H9 (cell line): ENCODE results near the gene ALG9. TPM values are rescaled to one million over a fixed set of nuclear protein-coding genes. Genes with fewer than 3 reads are reported as not detected.

Source experiments
- DNase-seq: peaks from one replicate; pipeline ENCODE4 v3.0.0-alpha.2; 2017
- H2AFZ ChIP-seq: one replicate; pipeline ENCODE4 v1.6.1; 2013; ENCODE audit warnings: mild to moderate bottlenecking, low read length, control low read depth, moderate library complexity
- H2AK5ac ChIP-seq: 2 replicates; pipeline ENCODE4 v1.6.1; 2013; ENCODE audit warnings: low read length, control low read depth, mixed read lengths; ENCODE audit not compliant: insufficient read length
- H2BK120ac ChIP-seq: one replicate; pipeline ENCODE4 v1.6.1; 2013; ENCODE audit warnings: low read depth, mild to moderate bottlenecking, low read length, control low read depth, inconsistent platforms; ENCODE audit not compliant: poor library complexity, severe bottlenecking
- H2BK12ac ChIP-seq: 2 replicates; pipeline ENCODE4 v1.6.1; 2013; ENCODE audit warnings: low read length, control low read depth, mixed read lengths, low read depth; ENCODE audit not compliant: insufficient read length
- H2BK15ac ChIP-seq: 2 replicates; pipeline ENCODE4 v1.6.1; 2013; ENCODE audit warnings: low read depth, low read length, control low read depth
- H2BK20ac ChIP-seq: one replicate; pipeline ENCODE4 v1.6.1; 2013; ENCODE audit warnings: low read depth, mild to moderate bottlenecking, low read length, control low read depth, inconsistent platforms; ENCODE audit not compliant: poor library complexity, severe bottlenecking
- H2BK5ac ChIP-seq: 2 replicates; pipeline ENCODE4 v1.6.1; 2013; ENCODE audit warnings: low read length, control low read depth, mixed read lengths; ENCODE audit not compliant: insufficient read length
- H3K14ac ChIP-seq: 2 replicates; pipeline ENCODE4 v1.6.1; 2013; ENCODE audit warnings: low read length, control low read depth; ENCODE audit not compliant: insufficient read depth
- H3K18ac ChIP-seq: 2 replicates; pipeline ENCODE4 v1.6.1; 2013; ENCODE audit warnings: low read depth, mild to moderate bottlenecking, mixed read lengths, low read length, control low read depth; ENCODE audit not compliant: insufficient read length
- H3K23ac ChIP-seq: 2 replicates; pipeline ENCODE4 v1.6.1; 2013; ENCODE audit warnings: low read length, control low read depth, mixed read lengths, low read depth; ENCODE audit not compliant: insufficient read length
- H3K23me2 ChIP-seq: 2 replicates; pipeline ENCODE4 v1.6.1; 2013; ENCODE audit warnings: low read depth, mild to moderate bottlenecking, mixed read lengths, low read length, control low read depth; ENCODE audit not compliant: insufficient read length, poor library complexity, severe bottlenecking
- H3K27ac ChIP-seq: 2 replicates; pipeline ENCODE4 v1.5.1; 2013; ENCODE audit warnings: low read length, control low read depth, mixed read lengths, low read depth; ENCODE audit not compliant: insufficient read length
- H3K27me3 ChIP-seq: 2 replicates; pipeline ENCODE4 v1.6.1; 2013; ENCODE audit warnings: low read length, control low read depth, inconsistent platforms; ENCODE audit not compliant: insufficient read depth
- H3K4ac ChIP-seq: 2 replicates; pipeline ENCODE4 v1.6.1; 2013; ENCODE audit warnings: low read depth, mild to moderate bottlenecking, control low read depth, inconsistent platforms, low read length, moderate library complexity
- H3K4me1 ChIP-seq: 2 replicates; pipeline ENCODE4 v1.6.1; 2013; ENCODE audit warnings: low read length, control low read depth, inconsistent platforms; ENCODE audit not compliant: insufficient read depth
- H3K4me2 ChIP-seq: 2 replicates; pipeline ENCODE4 v1.6.1; 2013; ENCODE audit warnings: low read length, control low read depth, mixed read lengths; ENCODE audit not compliant: insufficient read length, insufficient read depth
- H3K56ac ChIP-seq: 2 replicates; pipeline ENCODE4 v1.6.1; 2013; ENCODE audit warnings: low read depth, mild to moderate bottlenecking, mixed read lengths, low read length, control low read depth; ENCODE audit not compliant: insufficient read length
- H3K79me1 ChIP-seq: 2 replicates; pipeline ENCODE4 v1.6.1; 2013; ENCODE audit warnings: low read depth, mild to moderate bottlenecking, moderate library complexity, low read length, control low read depth, inconsistent platforms; ENCODE audit not compliant: insufficient read depth, poor library complexity, severe bottlenecking
- H3K79me2 ChIP-seq: 2 replicates; pipeline ENCODE4 v1.6.1; 2013; ENCODE audit warnings: low read length, control low read depth, inconsistent platforms; ENCODE audit not compliant: insufficient read depth
- H3K9ac ChIP-seq: 2 replicates; pipeline ENCODE4 v1.6.1; 2013; ENCODE audit warnings: low read length, control low read depth, mixed read lengths; ENCODE audit not compliant: insufficient read length; ENCODE audit errors: extremely low read depth
- H3K9me3 ChIP-seq: one replicate; pipeline ENCODE4 v1.6.1; 2013; ENCODE audit warnings: low read depth, low read length, inconsistent platforms; ENCODE audit not compliant: control insufficient read depth
- H3T11ph ChIP-seq: one replicate; pipeline ENCODE4 v1.6.1; 2013; ENCODE audit warnings: mild to moderate bottlenecking, low read length, control low read depth, inconsistent platforms
- H4K20me1 ChIP-seq: one replicate; pipeline ENCODE4 v1.6.1; 2013; ENCODE audit not compliant: control insufficient read depth, insufficient read length, insufficient read depth
- H4K5ac ChIP-seq: 2 replicates; pipeline ENCODE4 v1.6.1; 2013; ENCODE audit warnings: low read depth, mild to moderate bottlenecking, mixed read lengths, low read length, control low read depth; ENCODE audit not compliant: insufficient read length
- H4K8ac ChIP-seq: replicated peaks from 2 replicates; pipeline ENCODE4 v1.6.1; 2013; ENCODE audit warnings: low read length, control low read depth, mixed read lengths, low read depth; ENCODE audit not compliant: insufficient read length
- H4K91ac ChIP-seq: 2 replicates; pipeline ENCODE4 v1.6.1; 2013; ENCODE audit warnings: low read depth, mild to moderate bottlenecking, moderate library complexity, mixed read lengths, low read length, control low read depth; ENCODE audit not compliant: insufficient read length
- H3K27ac Mint-ChIP-seq, 3 experiments: 2 replicates in 2 of 3; 3 replicates in 1 of 3; pipeline ENCODE4 v1.8.0; 2020 to 2021; ENCODE audit warnings: mixed read lengths in 3 of 3, mild to moderate bottlenecking in 1 of 3, moderate library complexity in 1 of 3
- H3K27me3 Mint-ChIP-seq: 2 replicates; pipeline ENCODE4 v1.8.0; 2021; ENCODE audit warnings: low read depth, mild to moderate bottlenecking, moderate library complexity, mixed read lengths
- H3K36me3 Mint-ChIP-seq, 3 experiments: 2 replicates in 2 of 3; 3 replicates in 1 of 3; pipeline ENCODE4 v1.8.0; 2020 to 2021; ENCODE audit warnings: low read depth in 3 of 3, mixed read lengths in 3 of 3; ENCODE audit not compliant: insufficient read depth in 1 of 3
- H3K4me1 Mint-ChIP-seq, 2 experiments: 2 replicates each; pipeline ENCODE4 v1.8.0; 2020; ENCODE audit warnings: mixed read lengths in 2 of 2
- H3K4me3 Mint-ChIP-seq, 2 experiments: 2 replicates in 1 of 2; 3 replicates in 1 of 2; pipeline ENCODE4 v1.8.0; 2020 to 2021; ENCODE audit warnings: mild to moderate bottlenecking in 2 of 2, mixed read lengths in 2 of 2, moderate library complexity in 1 of 2
- H3K9me3 Mint-ChIP-seq, 2 experiments: 2 replicates in 1 of 2; 3 replicates in 1 of 2; pipeline ENCODE4 v1.8.0; 2020; ENCODE audit warnings: mild to moderate bottlenecking in 2 of 2, mixed read lengths in 2 of 2, moderate library complexity in 1 of 2
- WGBS: extraction: QIAGEN DNeasy Blood & Tissue Kit; methylation state at CpG from one replicate; pipeline ENCODE4 v1.1.7; 2013; ENCODE audit warnings: missing lambda C conversion rate, low lambda C conversion rate, mixed read lengths; ENCODE audit not compliant: insufficient read length; ENCODE audit errors: extremely low coverage; 5-methylcytosine and 5-hydroxymethylcytosine counted together
- total RNA-seq: library from RNA; stranded (reverse); gene quantifications from 2 replicates; pipeline ENCODE4 v1.2.1, GENCODE V29; 2021
- TF ChIP-seq, protein P1 (sequence below): fragments of 200-600 bp; sonication (generic); conservative IDR thresholded peaks from 3 replicates; pipeline ENCODE4 v1.8.0; 2021; ENCODE audit warnings: antibody characterized with exemption, mild to moderate bottlenecking

The ALG9 gene
- total RNA-seq, 1 experiment from 2014 or later, result 26.0 TPM

DNA sequence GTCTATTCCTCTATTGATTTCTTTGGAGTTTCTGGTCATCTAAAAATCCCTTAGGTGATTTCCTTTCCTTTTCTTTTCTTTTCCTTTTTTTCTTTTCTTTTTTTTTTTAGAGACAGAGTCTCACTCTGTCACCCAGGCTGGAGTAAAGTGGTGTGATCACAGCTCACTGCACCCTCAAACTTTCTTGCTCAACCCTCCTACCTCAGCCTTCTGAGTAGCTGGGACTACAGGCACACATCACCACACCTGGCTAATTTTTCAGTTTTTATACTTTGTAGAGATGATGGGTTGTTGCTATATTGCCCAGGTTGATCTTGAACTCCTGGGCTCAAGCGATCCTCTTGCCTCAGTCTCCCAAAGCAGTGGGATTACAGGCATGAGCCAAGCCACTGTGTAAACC is 45.4 kb upstream of the ALG9 start:
- peak overlapping the region in 1 of 3 experiments; percentile 37; a peak in 1 of 7 replicates for H3K27ac Mint-ChIP-seq
- H4K5ac ChIP-seq, result no peak overlapping the region
- H3K27me3 Mint-ChIP-seq, result no peaks in the 10 kb centered on the region
- H3K36me3 Mint-ChIP-seq, result no peaks in the 10 kb centered on the region
- no peak overlapping the region for H2AFZ ChIP-seq
- H3K23me2 ChIP-seq, result no peaks in the 10 kb centered on the region
- no peaks in the 10 kb centered on the region for H3K9me3 ChIP-seq
- H3K79me1 ChIP-seq, result no peaks in the 10 kb centered on the region
- no peak overlapping the region for H3K4ac ChIP-seq
- 0 out of 2 replicates have a peak, but pooled peaks cover 2% of the 10 kb centered on the region for H3K4me1 ChIP-seq
- TF ChIP-seq, protein P1, sequence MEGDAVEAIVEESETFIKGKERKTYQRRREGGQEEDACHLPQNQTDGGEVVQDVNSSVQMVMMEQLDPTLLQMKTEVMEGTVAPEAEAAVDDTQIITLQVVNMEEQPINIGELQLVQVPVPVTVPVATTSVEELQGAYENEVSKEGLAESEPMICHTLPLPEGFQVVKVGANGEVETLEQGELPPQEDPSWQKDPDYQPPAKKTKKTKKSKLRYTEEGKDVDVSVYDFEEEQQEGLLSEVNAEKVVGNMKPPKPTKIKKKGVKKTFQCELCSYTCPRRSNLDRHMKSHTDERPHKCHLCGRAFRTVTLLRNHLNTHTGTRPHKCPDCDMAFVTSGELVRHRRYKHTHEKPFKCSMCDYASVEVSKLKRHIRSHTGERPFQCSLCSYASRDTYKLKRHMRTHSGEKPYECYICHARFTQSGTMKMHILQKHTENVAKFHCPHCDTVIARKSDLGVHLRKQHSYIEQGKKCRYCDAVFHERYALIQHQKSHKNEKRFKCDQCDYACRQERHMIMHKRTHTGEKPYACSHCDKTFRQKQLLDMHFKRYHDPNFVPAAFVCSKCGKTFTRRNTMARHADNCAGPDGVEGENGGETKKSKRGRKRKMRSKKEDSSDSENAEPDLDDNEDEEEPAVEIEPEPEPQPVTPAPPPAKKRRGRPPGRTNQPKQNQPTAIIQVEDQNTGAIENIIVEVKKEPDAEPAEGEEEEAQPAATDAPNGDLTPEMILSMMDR, result no peak
- no CpG with 5 or more reads among the region's 1 CpG for WGBS
- H3K4me1 Mint-ChIP-seq, result peaks cover 22 to 34% of the 10 kb centered on the region in 2 experiments
- H2AK5ac ChIP-seq, result no peak overlapping the region
- H4K91ac ChIP-seq, result no peak overlapping the region
- H3K27ac ChIP-seq, result no peak overlapping the region
- no peaks in the 10 kb centered on the region for H3K79me2 ChIP-seq
- H3K9me3 Mint-ChIP-seq, result no peaks in the 10 kb centered on the region
- no peak overlapping the region for H3K56ac ChIP-seq
- no peak overlapping the region for H2BK20ac ChIP-seq
- no peak overlapping the region for H3K9ac ChIP-seq
- H3K18ac ChIP-seq, result no peak overlapping the region
- no peak overlapping the region for H2BK5ac ChIP-seq
- H2BK120ac ChIP-seq, result no peak overlapping the region
- H2BK15ac ChIP-seq, result no peak overlapping the region
- H4K20me1 ChIP-seq, result no peaks in the 10 kb centered on the region
- no peak overlapping the region for H3K4me2 ChIP-seq
- no peak overlapping the region for H4K8ac ChIP-seq
- no peak overlapping the region for H2BK12ac ChIP-seq
- no peak overlapping the region for H3K23ac ChIP-seq
- no peaks in the 10 kb centered on the region for H3K27me3 ChIP-seq
- no peak overlapping the region for H3K4me3 Mint-ChIP-seq
- DNase-seq, result no peak
- H3T11ph ChIP-seq, result no peak overlapping the region
- no peak overlapping the region for H3K14ac ChIP-seq
